Measurements from ENCODE around the gene OR52W1.

DNA sequence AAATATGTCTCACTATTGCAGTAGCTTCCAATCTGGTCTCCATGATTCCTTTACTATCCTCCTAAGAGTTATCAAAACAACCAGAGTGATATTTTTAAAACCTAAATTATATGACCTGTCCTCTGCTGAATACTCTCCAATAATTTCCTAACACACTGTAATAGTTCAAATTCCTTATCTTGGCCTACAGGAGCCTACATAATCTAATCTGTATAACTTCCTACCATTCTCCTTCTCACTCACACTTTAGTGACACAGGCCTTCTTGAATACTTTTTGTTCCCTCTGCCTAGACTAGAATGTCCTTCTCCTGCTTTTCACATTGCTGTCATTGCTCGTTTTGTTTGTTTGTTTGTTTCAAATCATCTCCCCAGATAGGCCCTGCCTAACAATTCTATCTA, 26.0 kb downstream of the OR52W1 start:
- TF ChIP-seq ARNT (IDR thresholded peaks at IDR 0.05) (no peak), FOXM1 (IDR thresholded peaks at IDR 0.05; ENCODE audit: borderline replicate concordance) (no peak), TARDBP (IDR thresholded peaks at IDR 0.05) (no peak)
- TF ChIP-seq, protein P1, sequence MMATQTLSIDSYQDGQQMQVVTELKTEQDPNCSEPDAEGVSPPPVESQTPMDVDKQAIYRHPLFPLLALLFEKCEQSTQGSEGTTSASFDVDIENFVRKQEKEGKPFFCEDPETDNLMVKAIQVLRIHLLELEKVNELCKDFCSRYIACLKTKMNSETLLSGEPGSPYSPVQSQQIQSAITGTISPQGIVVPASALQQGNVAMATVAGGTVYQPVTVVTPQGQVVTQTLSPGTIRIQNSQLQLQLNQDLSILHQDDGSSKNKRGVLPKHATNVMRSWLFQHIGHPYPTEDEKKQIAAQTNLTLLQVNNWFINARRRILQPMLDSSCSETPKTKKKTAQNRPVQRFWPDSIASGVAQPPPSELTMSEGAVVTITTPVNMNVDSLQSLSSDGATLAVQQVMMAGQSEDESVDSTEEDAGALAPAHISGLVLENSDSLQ (IDR thresholded peaks at IDR 0.05) = no peak

Measured in HEK293T (cell line).